ENCODE data around the gene SH3RF2. TPM values are rescaled to one million over a fixed set of nuclear protein-coding genes. Genes with fewer than 3 reads are reported as not detected.

Gene SH3RF2
- polyA plus RNA-seq, 3 donors, result not detected

GRCh38 chr5:145987856-145988255 lies 51.5 kb downstream of the SH3RF2 start:
- peaks cover 0 to under 1% of the 10 kb centered on the region in 2 donors for H3K9me3 ChIP-seq (replicated peaks in 1 of 2; ENCODE audit: control insufficient read depth in 1 of 2, insufficient read depth in 1 of 2, low read length in 2 of 2)
- H3K79me2 ChIP-seq (ENCODE audit: insufficient read depth, low read length), result no peaks in the 10 kb centered on the region
- intact Hi-C loops (cut with micrococcal nuclease), result no loop called here
- no peaks in the 10 kb centered on the region for H4K20me1 ChIP-seq (ENCODE audit: insufficient read depth, low read length)
- H3K27me3 ChIP-seq (ENCODE audit: control insufficient read depth in 2 of 2, insufficient read depth in 2 of 2, low read length in 2 of 2), result no peaks in the 10 kb centered on the region
- H3K4me3 ChIP-seq (replicated peaks in 1 of 3; ENCODE audit: low read depth in 2 of 3, low read length in 3 of 3), result no peak overlapping the region
- peaks cover 0 to 7% (median 3%) of the 10 kb centered on the region in 7 donors for H3K9me3 Mint-ChIP-seq
- no peaks in the 10 kb centered on the region for H3K27me3 Mint-ChIP-seq (ENCODE audit: low read depth in 3 of 3)
- WGBS (ENCODE audit: insufficient coverage), result no CpG with 5 or more reads among the region's 1 CpG
- peaks cover 24% of the 10 kb centered on the region for H3K4me1 Mint-ChIP-seq
- H3K36me3 ChIP-seq (replicated peaks in 1 of 2; ENCODE audit: control insufficient read depth in 1 of 2, insufficient read depth in 2 of 2, low read length in 2 of 2), result no peaks in the 10 kb centered on the region
- DNase-seq, result no peak
- H3K27ac Mint-ChIP-seq, result no peak overlapping the region
- no peak overlapping the region for H3K4me2 ChIP-seq (replicated peaks; ENCODE audit: extremely low read depth, low read length, poor library complexity, severe bottlenecking)
- TF ChIP-seq CTCF (IDR thresholded peaks at IDR 0.05), result no peak
- H3K27ac ChIP-seq (ENCODE audit: low read depth in 1 of 2, low read length in 2 of 2), result no peak overlapping the region
- H3K4me1 ChIP-seq (ENCODE audit: control insufficient read depth in 1 of 2, insufficient read depth in 2 of 2, low read length in 2 of 2), result peaks cover 25 to 26% of the 10 kb centered on the region in 2 donors
- no peak overlapping the region for H2AFZ ChIP-seq (ENCODE audit: insufficient read depth, low read depth, low read length, poor library complexity, severe bottlenecking)
- H3K9ac ChIP-seq (ENCODE audit: insufficient read depth, low read length, poor library complexity, severe bottlenecking), result no peak overlapping the region
- no peak overlapping the region for H3K4me3 Mint-ChIP-seq
- H3K36me3 Mint-ChIP-seq, result peaks cover 0 to 2% of the 10 kb centered on the region in 2 donors

GRCh38 chr5:145988993-145989392 lies 52.6 kb downstream of the SH3RF2 start:
- Mint-ChIP-seq H3K27me3 (ENCODE audit: low read depth in 3 of 3) (no peaks in the 10 kb centered on the region), H3K27ac (no peak overlapping the region), H3K4me1 (peaks cover 13% of the 10 kb centered on the region), H3K36me3 (peaks cover 0 to 2% of the 10 kb centered on the region in 2 donors), H3K4me3 (no peak overlapping the region), H3K9me3 (peaks cover 4 to 17% (median 11%) of the 10 kb centered on the region in 7 donors)
- Histone ChIP-seq H3K9ac (ENCODE audit: insufficient read depth, low read length, poor library complexity, severe bottlenecking) (no peak overlapping the region), H4K20me1 (ENCODE audit: insufficient read depth, low read length) (no peaks in the 10 kb centered on the region), H3K27me3 (ENCODE audit: control insufficient read depth in 2 of 2, insufficient read depth in 2 of 2, low read length in 2 of 2) (no peaks in the 10 kb centered on the region), H3K9me3 (replicated peaks in 1 of 2; ENCODE audit: control insufficient read depth in 1 of 2, insufficient read depth in 1 of 2, low read length in 2 of 2) (peaks cover 0 to 9% of the 10 kb centered on the region in 2 donors), H3K4me1 (ENCODE audit: control insufficient read depth in 1 of 2, insufficient read depth in 2 of 2, low read length in 2 of 2) (peaks cover 14% of the 10 kb centered on the region in 2 donors), H3K27ac (ENCODE audit: low read depth in 1 of 2, low read length in 2 of 2) (no peak overlapping the region), H2AFZ (ENCODE audit: insufficient read depth, low read depth, low read length, poor library complexity, severe bottlenecking) (no peak overlapping the region), H3K4me2 (replicated peaks; ENCODE audit: extremely low read depth, low read length, poor library complexity, severe bottlenecking) (no peak overlapping the region), H3K4me3 (replicated peaks in 1 of 3; ENCODE audit: low read depth in 2 of 3, low read length in 3 of 3) (no peak overlapping the region), H3K79me2 (ENCODE audit: insufficient read depth, low read length) (no peaks in the 10 kb centered on the region), H3K36me3 (replicated peaks in 1 of 2; ENCODE audit: control insufficient read depth in 1 of 2, insufficient read depth in 2 of 2, low read length in 2 of 2) (no peaks in the 10 kb centered on the region)
- intact Hi-C loops (cut with micrococcal nuclease), result no loop called here
- no peak for DNase-seq
- TF ChIP-seq CTCF (IDR thresholded peaks at IDR 0.05), result no peak
- WGBS (ENCODE audit: insufficient coverage), result 88% methylated on average over 1 of the region's 2 CpGs

All from CD14-positive monocyte (primary cell).